GM23248 (cell line): ENCODE results near the gene LY86. TPM values are rescaled to one million over a fixed set of nuclear protein-coding genes. Genes with fewer than 3 reads are reported as not detected.

Experiments used
- DNase-seq: peaks from one replicate; pipeline ENCODE4 v3.0.0-alpha.2; 2015
- H2AFZ ChIP-seq: fragments of 200-600 bp; sonication (generic); 2 replicates; pipeline ENCODE4 v1.6.1; 2016; ENCODE audit warnings: antibody characterized with exemption
- H3F3A ChIP-seq: fragments of 200-600 bp; sonication (generic); 2 replicates; pipeline ENCODE4 v1.6.1; 2016; ENCODE audit warnings: mild to moderate bottlenecking, antibody characterized with exemption, mixed run types; ENCODE audit not compliant: insufficient read depth
- H3K27ac ChIP-seq: fragments of 200-600 bp; sonication (generic); 2 replicates; pipeline ENCODE4 v1.5.1; 2016; ENCODE audit warnings: mild to moderate bottlenecking
- H3K27me3 ChIP-seq: fragments of 200-600 bp; sonication (generic); replicated peaks from 2 replicates; pipeline ENCODE4 v1.6.1; 2016; ENCODE audit warnings: mild to moderate bottlenecking; ENCODE audit not compliant: insufficient read depth
- H3K36me3 ChIP-seq: fragments of 200-600 bp; sonication (generic); 2 replicates; pipeline ENCODE4 v1.6.1; 2016; ENCODE audit warnings: low read depth, mild to moderate bottlenecking
- H3K4me1 ChIP-seq: fragments of 200-600 bp; sonication (generic); 2 replicates; pipeline ENCODE4 v1.6.1; 2016; ENCODE audit warnings: mild to moderate bottlenecking; ENCODE audit not compliant: insufficient read depth
- H3K4me2 ChIP-seq: fragments of 200-600 bp; sonication (generic); one replicate; pipeline ENCODE4 v1.6.1; 2016; ENCODE audit warnings: mild to moderate bottlenecking; ENCODE audit not compliant: unreplicated experiment
- H3K4me3 ChIP-seq: fragments of 200-600 bp; sonication (generic); 2 replicates; pipeline ENCODE4 v1.5.1; 2016; ENCODE audit warnings: mild to moderate bottlenecking
- H3K79me2 ChIP-seq: fragments of 200-600 bp; sonication (generic); 2 replicates; pipeline ENCODE4 v1.6.1; 2016; ENCODE audit warnings: mild to moderate bottlenecking; ENCODE audit not compliant: insufficient read depth
- H3K9ac ChIP-seq: fragments of 200-600 bp; sonication (generic); 2 replicates; pipeline ENCODE4 v1.6.1; 2016; ENCODE audit warnings: mild to moderate bottlenecking
- H3K9me2 ChIP-seq: fragments of 200-600 bp; sonication (generic); 2 replicates; pipeline ENCODE4 v1.6.1; 2016; ENCODE audit warnings: mixed run types, mild to moderate bottlenecking, moderate library complexity; ENCODE audit not compliant: insufficient read depth
- H3K9me3 ChIP-seq: fragments of 200-600 bp; sonication (generic); one replicate; pipeline ENCODE4 v1.6.1; 2017; ENCODE audit warnings: low read depth
- H4K20me1 ChIP-seq: fragments of 200-600 bp; sonication (generic); 2 replicates; pipeline ENCODE4 v1.6.0; 2016; ENCODE audit not compliant: insufficient read depth
- EZH2 ChIP-seq: fragments of 200-600 bp; sonication (generic); IDR thresholded peaks from 2 replicates; pipeline ENCODE4 v1.6.1; 2018; ENCODE audit warnings: antibody characterized with exemption, mild to moderate bottlenecking; ENCODE audit not compliant: insufficient read depth, poor library complexity, severe bottlenecking
- EZH2phosphoT487 ChIP-seq: fragments of 200-600 bp; sonication (generic); IDR thresholded peaks from 2 replicates; pipeline ENCODE4 v1.6.1; 2018; ENCODE audit warnings: antibody characterized with exemption, moderate library complexity, mild to moderate bottlenecking, low read depth; ENCODE audit not compliant: insufficient read depth
- WGBS, 2 experiments: methylation state at CpG; one replicate each; pipeline ENCODE4 v1.1.6; 2015 to 2017; ENCODE audit warnings: low lambda C conversion rate in 2 of 2, low coverage in 1 of 2; ENCODE audit errors: missing lambda C conversion rate in 2 of 2; 5-methylcytosine and 5-hydroxymethylcytosine counted together
- in situ Hi-C: fragments of 300-500 bp; cut with MboI; formaldehyde crosslinking; loops from 2 replicates; pipeline ENCODE4 v1.15.0; 2020
- polyA plus RNA-seq: library from polyadenylated mRNA; unstranded; fragments of >200 nt; fragmentation: Nextera tagmentation; extraction: Ambion mirVana; gene quantifications from 2 replicates; pipeline ENCODE4 v1.2.1, GENCODE V29; 2016
- total RNA-seq: library from RNA; depleted of rRNA; stranded (reverse); fragments of >200 nt; shearing (Covaris generic); gene quantifications from 2 replicates; pipeline ENCODE4 v1.2.3, GENCODE V29; 2014

Gene LY86
- total and polyA plus RNA-seq, 2 experiments from 2014 or later: not detected

- no peaks in the 10 kb centered on the region for H3K27me3 ChIP-seq
- no peaks in the 10 kb centered on the region for H3K36me3 ChIP-seq
- no peaks in the 10 kb centered on the region for H3K9me3 ChIP-seq
- H3F3A ChIP-seq: no peaks in the 10 kb centered on the region
- DNase-seq: no peak
- no peak overlapping the region for H2AFZ ChIP-seq
- no peaks in the 10 kb centered on the region for H3K79me2 ChIP-seq
- H4K20me1 ChIP-seq: no peaks in the 10 kb centered on the region
- no peaks in the 10 kb centered on the region for H3K4me1 ChIP-seq
- no peak overlapping the region for H3K4me3 ChIP-seq
- no peak overlapping the region for H3K9ac ChIP-seq
- no peaks in the 10 kb centered on the region for H3K9me2 ChIP-seq
- H3K27ac ChIP-seq: no peak overlapping the region
- TF ChIP-seq EZH2 (no peak), EZH2phosphoT487 (no peak)
- in situ Hi-C loops: no loop called here
- no peak overlapping the region for H3K4me2 ChIP-seq
- 33 to 41% methylated on average over 1 of the region's 1 CpG for WGBS, 2 experiments
Observed at GRCh38 chr6:6577735-6578134, 10.8 kb upstream of the LY86 start.

- no peak overlapping the region for H3K4me2 ChIP-seq
- H3F3A ChIP-seq: no peaks in the 10 kb centered on the region
- no peaks in the 10 kb centered on the region for H3K4me1 ChIP-seq
- H3K4me3 ChIP-seq: no peak overlapping the region
- TF ChIP-seq EZH2: no peak
- no peak for TF ChIP-seq EZH2phosphoT487
- in situ Hi-C loops: no loop called here
- H2AFZ ChIP-seq: no peak overlapping the region
- no peak overlapping the region for H3K9ac ChIP-seq
- 57 to 78% methylated on average over 1 of the region's 1 CpG for WGBS, 2 experiments
- no peaks in the 10 kb centered on the region for H4K20me1 ChIP-seq
- DNase-seq: no peak
- H3K9me2 ChIP-seq: no peaks in the 10 kb centered on the region
- no peaks in the 10 kb centered on the region for H3K27me3 ChIP-seq
- H3K9me3 ChIP-seq: no peaks in the 10 kb centered on the region
- no peaks in the 10 kb centered on the region for H3K79me2 ChIP-seq
- no peaks in the 10 kb centered on the region for H3K36me3 ChIP-seq
- no peak overlapping the region for H3K27ac ChIP-seq
Observed at GRCh38 chr6:6579281-6579680, 9.2 kb upstream of the LY86 start.

- Histone ChIP-seq H3F3A (no peaks in the 10 kb centered on the region), H3K4me2 (no peak overlapping the region), H3K27ac (no peak overlapping the region), H3K4me3 (no peak overlapping the region), H2AFZ (no peak overlapping the region), H3K27me3 (no peaks in the 10 kb centered on the region), H3K36me3 (no peaks in the 10 kb centered on the region), H3K9me3 (no peaks in the 10 kb centered on the region), H3K9ac (no peak overlapping the region), H4K20me1 (no peaks in the 10 kb centered on the region), H3K4me1 (no peaks in the 10 kb centered on the region), H3K9me2 (no peaks in the 10 kb centered on the region), H3K79me2 (no peaks in the 10 kb centered on the region)
- WGBS, 2 experiments: 36 to 43% methylated on average over 6 of the region's 6 CpGs
- no peak for DNase-seq
- TF ChIP-seq EZH2 (no peak), EZH2phosphoT487 (no peak)
- in situ Hi-C loops: no loop called here
Observed at GRCh38 chr6:6580225-6580856, 8.2 kb upstream of the LY86 start.

GRCh38 chr6:6581054-6581453 lies 7.5 kb upstream of the LY86 start:
- 45 to 48% methylated on average over 3 of the region's 3 CpGs for WGBS, 2 experiments

GRCh38 chr6:6582131-6582530 lies 6.4 kb upstream of the LY86 start:
- in situ Hi-C loops: no loop called here
- Histone ChIP-seq H3K4me2 (no peak overlapping the region), H3K4me1 (no peaks in the 10 kb centered on the region), H3K27ac (no peak overlapping the region), H3K4me3 (no peak overlapping the region), H3F3A (no peaks in the 10 kb centered on the region), H3K9ac (no peak overlapping the region), H3K36me3 (no peaks in the 10 kb centered on the region), H3K9me3 (no peaks in the 10 kb centered on the region), H3K79me2 (no peaks in the 10 kb centered on the region), H4K20me1 (no peaks in the 10 kb centered on the region), H3K27me3 (no peaks in the 10 kb centered on the region), H2AFZ (no peak overlapping the region), H3K9me2 (no peaks in the 10 kb centered on the region)
- whole genome bisulfite sequencing, 2 experiments: 38 to 42% methylated on average over 1 of the region's 1 CpG
- DNase-seq: no peak
- TF ChIP-seq EZH2phosphoT487 (no peak), EZH2 (no peak)

More at GRCh38 chr6:6581054-6581453, 7.5 kb upstream of the LY86 start:
- no peaks in the 10 kb centered on the region for H3K79me2 ChIP-seq
- H3K9me2 ChIP-seq: no peaks in the 10 kb centered on the region
- no peak overlapping the region for H2AFZ ChIP-seq
- no peaks in the 10 kb centered on the region for H3K27me3 ChIP-seq
- H3K9ac ChIP-seq: no peak overlapping the region
- in situ Hi-C loops: no loop called here
- DNase-seq: no peak
- H3K4me2 ChIP-seq: no peak overlapping the region
- no peaks in the 10 kb centered on the region for H3F3A ChIP-seq
- no peaks in the 10 kb centered on the region for H4K20me1 ChIP-seq
- no peak overlapping the region for H3K27ac ChIP-seq
- TF ChIP-seq EZH2 (no peak), EZH2phosphoT487 (no peak)
- H3K4me3 ChIP-seq: no peak overlapping the region
- H3K36me3 ChIP-seq: no peaks in the 10 kb centered on the region
- no peaks in the 10 kb centered on the region for H3K9me3 ChIP-seq
- no peaks in the 10 kb centered on the region for H3K4me1 ChIP-seq
